GM20000 (cell line): ENCODE measurements around the gene ZNF19.
A peak's percentile ranks its signal among the peaks of the same experiment; 100 is the strongest.

Experiments used
- DNase-seq: peaks from one replicate; pipeline ENCODE4 v3.0.0; 2012; ENCODE audit warnings: low spot score
- TF ChIP-seq, protein P1 (sequence below): IDR thresholded peaks from 2 replicates; pipeline ENCODE4 v1.5.1; 2012; ENCODE audit warnings: mild to moderate bottlenecking, control low read depth; ENCODE audit errors: extremely low read depth, missing control alignments

Gene ZNF19

GRCh38 chr16:71489122-71489521 is at the start of gene ZNF19:
Gene ZNF19, minus strand, starts transcription at chr16:71489324. Its CDS starts 7,210 bp downstream, at chr16:71482114.
- TF ChIP-seq, protein P1, sequence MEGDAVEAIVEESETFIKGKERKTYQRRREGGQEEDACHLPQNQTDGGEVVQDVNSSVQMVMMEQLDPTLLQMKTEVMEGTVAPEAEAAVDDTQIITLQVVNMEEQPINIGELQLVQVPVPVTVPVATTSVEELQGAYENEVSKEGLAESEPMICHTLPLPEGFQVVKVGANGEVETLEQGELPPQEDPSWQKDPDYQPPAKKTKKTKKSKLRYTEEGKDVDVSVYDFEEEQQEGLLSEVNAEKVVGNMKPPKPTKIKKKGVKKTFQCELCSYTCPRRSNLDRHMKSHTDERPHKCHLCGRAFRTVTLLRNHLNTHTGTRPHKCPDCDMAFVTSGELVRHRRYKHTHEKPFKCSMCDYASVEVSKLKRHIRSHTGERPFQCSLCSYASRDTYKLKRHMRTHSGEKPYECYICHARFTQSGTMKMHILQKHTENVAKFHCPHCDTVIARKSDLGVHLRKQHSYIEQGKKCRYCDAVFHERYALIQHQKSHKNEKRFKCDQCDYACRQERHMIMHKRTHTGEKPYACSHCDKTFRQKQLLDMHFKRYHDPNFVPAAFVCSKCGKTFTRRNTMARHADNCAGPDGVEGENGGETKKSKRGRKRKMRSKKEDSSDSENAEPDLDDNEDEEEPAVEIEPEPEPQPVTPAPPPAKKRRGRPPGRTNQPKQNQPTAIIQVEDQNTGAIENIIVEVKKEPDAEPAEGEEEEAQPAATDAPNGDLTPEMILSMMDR: no peak
- DNase-seq: no peak

GRCh38 chr16:71537643-71538042 is 48.5 kb upstream of the ZNF19 start:
- TF ChIP-seq, protein P1: peak; percentile 62
- DNase-seq: peak; percentile 66

- DNase-seq: no peak
- TF ChIP-seq, protein P1: no peak
Measured at GRCh38 chr16:71536752-71537499, 47.8 kb upstream of the ZNF19 start.

DNA sequence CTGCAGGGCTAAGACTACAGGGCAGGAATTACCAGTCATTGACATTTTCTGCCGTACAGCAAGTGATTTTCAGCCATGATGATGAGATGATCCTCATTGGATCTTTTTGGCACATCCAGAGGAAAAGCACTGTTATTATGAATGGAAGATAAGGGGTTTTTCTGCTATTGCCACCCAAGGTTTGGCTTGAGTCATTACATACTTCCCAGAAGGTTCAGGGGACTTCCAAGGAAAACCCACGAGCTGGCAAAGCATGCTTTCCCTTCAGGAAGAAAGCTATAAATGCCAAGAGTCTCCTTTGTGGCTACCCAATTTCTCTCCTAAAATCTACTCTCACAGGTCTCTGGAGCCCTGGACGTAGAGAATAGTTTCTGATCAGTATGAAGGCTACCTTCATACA is 43.2 kb upstream of the ZNF19 start:
- TF ChIP-seq, protein P1: no peak
- no peak for DNase-seq

DNA sequence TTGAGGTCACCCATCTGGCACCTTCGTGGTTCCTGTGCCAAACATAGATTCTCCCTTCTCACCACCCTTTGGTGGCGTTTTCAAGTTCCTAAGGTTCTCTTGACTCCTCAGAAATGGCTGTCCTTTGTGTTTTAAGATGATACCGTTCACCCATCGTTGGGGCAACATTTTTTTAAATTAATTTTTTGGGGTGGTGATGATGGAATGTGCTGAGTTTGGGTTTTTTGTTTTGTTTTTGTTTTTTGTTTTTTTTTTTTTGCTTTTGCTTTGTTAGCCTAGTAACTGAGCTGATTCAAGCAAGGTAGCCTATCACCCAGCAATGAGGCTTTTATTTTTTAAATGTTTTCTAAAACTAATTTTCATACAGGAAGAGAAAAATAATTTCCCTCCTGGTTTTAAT is 39.7 kb upstream of the ZNF19 start:
- DNase-seq: no peak
- TF ChIP-seq, protein P1: no peak

DNA sequence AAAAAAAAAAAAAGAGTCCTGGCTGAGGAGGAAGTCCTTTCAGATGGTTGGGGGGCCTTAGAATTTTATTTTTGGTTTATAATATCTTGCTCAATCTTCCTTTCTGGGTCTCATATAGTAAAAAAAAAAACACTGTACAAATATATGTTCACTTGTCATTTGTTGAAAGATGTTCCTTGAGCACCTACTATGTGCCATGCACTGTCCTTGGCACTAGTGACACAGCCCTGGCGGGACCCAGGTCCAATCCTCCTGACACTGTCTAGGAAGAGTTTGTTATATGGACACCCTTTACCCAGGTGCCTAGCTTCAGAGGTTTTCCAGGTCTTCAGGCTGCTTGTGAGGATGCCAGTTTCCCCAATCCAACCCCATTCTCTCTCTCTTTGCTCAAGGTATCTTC is 39.1 kb upstream of the ZNF19 start:
- no peak for DNase-seq
- TF ChIP-seq, protein P1: no peak

- DNase-seq: no peak
- TF ChIP-seq, protein P1: no peak
Measured at GRCh38 chr16:71526111-71526631, 37.0 kb upstream of the ZNF19 start, which contains the start of gene CHST4. Gene CHST4, plus strand, starts transcription at chr16:71526426. Its CDS starts 10,252 bp downstream, at chr16:71536678.
